ENCODE measurements around the gene DESI2.
"Not testable (repeated sequence)": the region's sequence is repeated elsewhere in the genome, so short reads cannot be mapped to it uniquely, and the experiment has no call there.

Gene DESI2

GRCh38 chr1:244654108-244655038 lies 1.4 kb downstream of the DESI2 start:
- no peak for DNase-seq (ENCODE audit: low read depth, low spot score)

GRCh38 chr1:244655186-244655585 lies 2.3 kb downstream of the DESI2 start:
- DNase-seq (ENCODE audit: low read depth, low spot score): no peak

- DNase-seq (ENCODE audit: low read depth, low spot score): no peak
Measured at GRCh38 chr1:244657421-244657820, 4.5 kb downstream of the DESI2 start.

GRCh38 chr1:244659694-244660093 lies 6.8 kb downstream of the DESI2 start:
- no peak for DNase-seq (ENCODE audit: low read depth, low spot score)

GRCh38 chr1:244660595-244660994 lies 7.7 kb downstream of the DESI2 start:
- DNase-seq (ENCODE audit: low read depth, low spot score): no peak

GRCh38 chr1:244661569-244662312 lies 8.8 kb downstream of the DESI2 start:
- not testable (repeated sequence) for DNase-seq (ENCODE audit: low read depth, low spot score)

GRCh38 chr1:244662599-244662998 lies 9.7 kb downstream of the DESI2 start:
- no peak for DNase-seq (ENCODE audit: low read depth, low spot score)

- DNase-seq (ENCODE audit: low read depth, low spot score): no peak
Measured at GRCh38 chr1:244664353-244664752, 11.4 kb downstream of the DESI2 start.

- DNase-seq (ENCODE audit: low read depth, low spot score): no peak
Measured at GRCh38 chr1:244665771-244666217, 12.9 kb downstream of the DESI2 start.

- not testable (repeated sequence) for DNase-seq (ENCODE audit: low read depth, low spot score)
Measured at GRCh38 chr1:244666672-244667418, 13.9 kb downstream of the DESI2 start.

GRCh38 chr1:244667797-244668196 lies 14.9 kb downstream of the DESI2 start:
- DNase-seq (ENCODE audit: low read depth, low spot score): no peak

GRCh38 chr1:244672946-244673682 lies 20.2 kb downstream of the DESI2 start:
- no peak for DNase-seq (ENCODE audit: low read depth, low spot score)

- DNase-seq (ENCODE audit: low read depth, low spot score): no peak
Measured at GRCh38 chr1:244674446-244674845, 21.5 kb downstream of the DESI2 start.

- DNase-seq (ENCODE audit: low read depth, low spot score): no peak
Measured at GRCh38 chr1:244675167-244675566, 22.2 kb downstream of the DESI2 start.

- DNase-seq (ENCODE audit: low read depth, low spot score): no peak
Measured at GRCh38 chr1:244678697-244679096, 25.8 kb downstream of the DESI2 start.

- no peak for DNase-seq (ENCODE audit: low read depth, low spot score)
Measured at GRCh38 chr1:244680667-244681066, 27.7 kb downstream of the DESI2 start.

GRCh38 chr1:244682087-244682486 lies 29.2 kb downstream of the DESI2 start:
- not testable (repeated sequence) for DNase-seq (ENCODE audit: low read depth, low spot score)

GRCh38 chr1:244695937-244696336 lies 43.0 kb downstream of the DESI2 start:
- no peak for DNase-seq (ENCODE audit: low read depth, low spot score)

- no peak for DNase-seq (ENCODE audit: low read depth, low spot score)
Measured at GRCh38 chr1:244699741-244700140, 46.8 kb downstream of the DESI2 start.

- DNase-seq (ENCODE audit: low read depth, low spot score): no peak
Measured at GRCh38 chr1:244700808-244701207, 47.9 kb downstream of the DESI2 start.

GRCh38 chr1:244702620-244703019 lies 49.7 kb downstream of the DESI2 start:
- DNase-seq (ENCODE audit: low read depth, low spot score): no peak

Data from smooth muscle cell of the brain vasculature (primary cell).